Fibroblast of pulmonary artery (primary cell): ENCODE data around the gene ZNF716.
"Not testable (repeated sequence)": the region's sequence is repeated elsewhere in the genome, so short reads cannot be mapped to it uniquely, and the experiment has no call there.

Experiments used
- DNase-seq: peaks from one replicate; pipeline ENCODE4 v3.0.0-alpha.2; 2010; ENCODE audit warnings: low read depth
- H3K4me3 ChIP-seq: replicated peaks from 2 replicates; pipeline ENCODE4 v1.5.1; 2011; ENCODE audit warnings: low read depth, mild to moderate bottlenecking, control low read depth, low read length, moderate library complexity
- CTCF ChIP-seq: IDR thresholded peaks from 2 replicates; pipeline ENCODE4 v1.5.1; 2011; ENCODE audit warnings: mild to moderate bottlenecking, control low read depth, low read length, inconsistent platforms; ENCODE audit errors: missing control alignments

ZNF716 gene

DNA sequence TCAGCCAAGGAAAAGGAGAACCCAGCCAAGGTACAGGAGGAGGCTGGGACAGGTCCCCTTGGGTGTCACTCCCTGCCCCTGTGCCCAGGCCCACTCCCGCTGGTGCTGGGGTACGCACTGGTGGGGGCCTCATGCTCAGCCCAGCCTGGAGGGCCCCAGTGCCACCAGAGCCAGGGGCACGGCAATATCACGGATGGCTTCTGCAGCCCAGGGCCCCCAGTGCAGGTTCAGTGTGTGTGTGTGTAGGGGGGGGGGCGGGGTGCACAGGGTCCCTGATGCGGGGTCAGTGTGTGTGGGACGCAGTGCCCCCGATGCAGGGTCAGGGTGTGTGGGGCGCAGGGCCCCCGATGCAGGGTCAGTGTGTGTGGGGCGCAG, 23.4 kb upstream of the ZNF716 start:
- no peak for DNase-seq
- TF ChIP-seq CTCF: no peak
- no peak overlapping the region for H3K4me3 ChIP-seq

- no peak overlapping the region for H3K4me3 ChIP-seq
- DNase-seq: no peak
- TF ChIP-seq CTCF: no peak
Measured at GRCh38 chr7:57427146-57427545, 22.8 kb upstream of the ZNF716 start.

GRCh38 chr7:57427594-57427993, 22.4 kb upstream of the ZNF716 start:
- DNase-seq: no peak
- H3K4me3 ChIP-seq: no peak overlapping the region
- TF ChIP-seq CTCF: no peak

- no peak for TF ChIP-seq CTCF
- no peak for DNase-seq
- no peak overlapping the region for H3K4me3 ChIP-seq
Measured at GRCh38 chr7:57432583-57432982, 17.4 kb upstream of the ZNF716 start.

GRCh38 chr7:57437581-57437980, 12.4 kb upstream of the ZNF716 start:
- no peak for DNase-seq
- no peak overlapping the region for H3K4me3 ChIP-seq
- TF ChIP-seq CTCF: no peak

- no peak for DNase-seq
- H3K4me3 ChIP-seq: no peak overlapping the region
- no peak for TF ChIP-seq CTCF
Measured at GRCh38 chr7:57438244-57438643, 11.7 kb upstream of the ZNF716 start.

DNA sequence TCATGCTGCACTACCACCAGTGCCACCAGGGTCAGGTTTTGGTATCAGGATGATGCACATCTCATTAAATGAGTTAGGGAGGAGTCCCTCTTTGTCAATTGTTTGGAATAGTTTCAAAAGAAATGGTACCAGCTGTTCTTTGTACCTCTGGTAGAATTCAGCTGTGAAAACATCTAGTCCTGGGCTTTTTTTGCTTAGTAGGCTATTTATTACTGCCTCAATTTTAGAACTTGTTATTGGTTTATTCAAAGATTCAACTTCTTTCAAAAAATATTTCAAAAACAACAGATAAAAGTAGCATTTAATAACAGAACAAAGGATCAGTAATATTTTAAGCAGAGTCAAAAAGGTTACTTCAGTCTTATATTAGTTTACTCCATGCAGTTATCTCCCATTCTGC, 6.4 kb upstream of the ZNF716 start:
- H3K4me3 ChIP-seq: no peak overlapping the region
- TF ChIP-seq CTCF: no peak
- no peak for DNase-seq

DNA sequence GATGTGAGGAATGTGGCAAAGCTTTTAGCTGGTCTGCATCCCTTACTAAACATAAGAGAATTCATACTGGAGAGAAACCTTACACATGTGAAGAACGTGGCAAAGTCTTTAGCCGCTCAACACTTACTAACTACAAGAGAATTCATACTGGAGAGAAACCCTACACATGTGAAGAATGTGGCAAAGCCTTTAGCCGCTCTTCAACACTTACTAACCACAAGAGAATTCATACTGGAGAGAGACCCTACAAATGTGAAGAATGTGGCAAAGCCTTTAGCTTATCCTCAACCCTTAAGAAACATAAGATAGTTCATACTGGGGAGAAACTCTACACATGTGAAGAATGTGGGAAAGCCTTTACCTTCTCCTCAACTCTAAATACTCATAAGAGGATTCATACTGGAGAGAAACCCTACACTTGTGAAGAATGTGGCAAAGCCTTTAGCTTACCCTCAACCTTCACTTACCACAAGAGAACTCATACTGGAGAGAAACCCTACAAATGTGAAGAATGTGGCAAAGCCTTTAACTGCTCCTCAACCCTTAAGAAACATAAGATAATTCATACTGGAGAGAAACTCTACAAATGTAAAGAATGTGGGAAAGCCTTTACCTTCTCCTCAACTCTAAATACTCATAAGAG, 19.3 kb downstream of the ZNF716 start:
- not testable (repeated sequence) for DNase-seq, H3K4me3 ChIP-seq

DNA sequence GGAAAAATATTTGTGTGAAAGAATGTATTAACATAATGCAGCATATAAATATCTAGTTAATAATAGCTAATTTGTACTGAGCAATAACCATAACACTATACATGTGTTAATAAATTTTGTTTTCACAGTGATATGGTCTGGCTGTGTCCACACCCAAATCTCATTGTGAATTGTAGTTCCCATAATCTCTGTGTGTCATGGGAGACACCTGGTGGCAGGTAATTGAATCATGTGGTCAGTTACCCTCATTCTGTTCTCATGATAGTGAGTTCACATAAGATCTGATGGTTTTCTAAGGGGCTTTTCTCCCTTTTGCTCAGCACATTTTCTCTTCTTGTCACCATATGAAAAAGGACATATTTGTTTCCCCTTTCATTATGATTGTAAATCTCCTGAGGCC, 30.3 kb downstream of the ZNF716 start:
- not testable (repeated sequence) for H3K4me3 ChIP-seq, DNase-seq

- not testable (repeated sequence) for H3K4me3 ChIP-seq, DNase-seq
Measured at GRCh38 chr7:57485022-57485421, 35.0 kb downstream of the ZNF716 start.
